HG02938 (cell line): ENCODE measurements around the gene CACNA1B.
"Not testable (repeated sequence)": the region's sequence is repeated elsewhere in the genome, so short reads cannot be mapped to it uniquely, and the experiment has no call there.

Experiments used
- ATAC-seq: cut with Tn5 transposase; IDR thresholded peaks from one replicate; pipeline ENCODE4 v1.9.1; 2021; ENCODE audit warnings: mild to moderate bottlenecking, moderate library complexity; ENCODE audit not compliant: unreplicated experiment

Gene CACNA1B

GRCh38 chr9:138068601-138069035 is 191.0 kb downstream of the CACNA1B start:
- ATAC-seq: no peak

- no peak for ATAC-seq
Observed at GRCh38 chr9:138069731-138070456, 192.3 kb downstream of the CACNA1B start.

- no peak for ATAC-seq
Observed at GRCh38 chr9:138070815-138071214, 193.2 kb downstream of the CACNA1B start.

- no peak for ATAC-seq
Observed at GRCh38 chr9:138071292-138071691, 193.7 kb downstream of the CACNA1B start.

- no peak for ATAC-seq
Observed at GRCh38 chr9:138071731-138072130, 194.1 kb downstream of the CACNA1B start.

- no peak for ATAC-seq
Observed at GRCh38 chr9:138072161-138072842, 194.7 kb downstream of the CACNA1B start.

GRCh38 chr9:138072897-138073296 is 195.3 kb downstream of the CACNA1B start:
- ATAC-seq: no peak

GRCh38 chr9:138073408-138073807 is 195.8 kb downstream of the CACNA1B start:
- ATAC-seq: no peak

- no peak for ATAC-seq
Observed at GRCh38 chr9:138073808-138074207, 196.2 kb downstream of the CACNA1B start.

- no peak for ATAC-seq
Observed at GRCh38 chr9:138074516-138074915, 196.9 kb downstream of the CACNA1B start.

- ATAC-seq: no peak
Observed at GRCh38 chr9:138075496-138075895, 197.9 kb downstream of the CACNA1B start.

GRCh38 chr9:138075961-138076649 is 198.5 kb downstream of the CACNA1B start:
- ATAC-seq: no peak

- ATAC-seq: no peak
Observed at GRCh38 chr9:138076650-138077009, 199.0 kb downstream of the CACNA1B start.

- ATAC-seq: no peak
Observed at GRCh38 chr9:138077126-138077525, 199.5 kb downstream of the CACNA1B start.

- ATAC-seq: no peak
Observed at GRCh38 chr9:138077898-138078540, 200.4 kb downstream of the CACNA1B start.

- ATAC-seq: no peak
Observed at GRCh38 chr9:138078846-138079245, 201.3 kb downstream of the CACNA1B start.

- ATAC-seq: no peak
Observed at GRCh38 chr9:138080979-138081378, 203.4 kb downstream of the CACNA1B start.

GRCh38 chr9:138082918-138083636 is 205.5 kb downstream of the CACNA1B start:
- no peak for ATAC-seq

- no peak for ATAC-seq
Observed at GRCh38 chr9:138083873-138084272, 206.3 kb downstream of the CACNA1B start.

- no peak for ATAC-seq
Observed at GRCh38 chr9:138085568-138085967, 208.0 kb downstream of the CACNA1B start.

GRCh38 chr9:138092057-138092456 is 214.5 kb downstream of the CACNA1B start:
- not testable (repeated sequence) for ATAC-seq
